ENCODE data around the gene LINC01488.

GRCh38 chr11:69451289-69451688 lies 30.2 kb upstream of the LINC01488 start:
- TF ChIP-seq CTCF (conservative IDR thresholded peaks at IDR 0.05) (no peak), ZFX (IDR thresholded peaks at IDR 0.05) (no peak)
